HEK293T (cell line): ENCODE measurements around the gene GRID1.

Experiments
- CTBP1 ChIP-seq: fragments of 450-650 bp; IDR thresholded peaks from 2 replicates; pipeline ENCODE4 v1.6.1; 2016; ENCODE audit warnings: borderline replicate concordance
- L3MBTL2 ChIP-seq: fragments of 450-650 bp; conservative IDR thresholded peaks from 2 replicates; pipeline ENCODE4 v1.6.1; 2016; ENCODE audit warnings: mild to moderate bottlenecking
- SP1 ChIP-seq: fragments of 450-650 bp; IDR thresholded peaks from 2 replicates; pipeline ENCODE4 v1.6.1; 2017

DNA sequence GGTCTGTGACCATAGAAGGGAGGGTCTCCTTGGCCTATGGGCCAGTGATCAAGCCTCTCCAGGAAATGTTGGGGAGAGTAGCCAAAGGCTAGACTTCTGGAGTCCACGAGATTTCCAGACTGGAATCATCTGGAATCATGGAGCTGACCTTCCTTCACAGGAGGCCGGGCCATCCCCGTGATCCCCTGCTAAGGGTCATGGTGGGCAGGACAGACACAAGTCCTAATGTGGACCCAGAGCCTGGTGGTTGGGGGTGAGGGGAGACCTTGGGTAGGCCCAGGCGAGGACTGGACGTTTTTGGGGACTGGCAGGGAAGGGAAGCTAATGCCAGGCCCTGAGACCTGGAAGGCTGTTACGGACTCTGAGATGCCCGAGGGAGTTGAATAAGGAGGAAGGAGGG is 9.8 kb upstream of the GRID1 start:
- TF ChIP-seq SP1, result no peak
- TF ChIP-seq L3MBTL2, result no peak
- TF ChIP-seq CTBP1, result no peak
